Loucy (cell line): Measurements from ENCODE around the gene CELF2.

Source experiments
- CTCF ChIP-seq: fragments of 200-600 bp; sonication (generic); conservative IDR thresholded peaks from 2 replicates; pipeline ENCODE4 v1.5.1; 2014; ENCODE audit warnings: mild to moderate bottlenecking, antibody characterized with exemption, low read length
- EZH2phosphoT487 ChIP-seq: fragments of 200-600 bp; IDR thresholded peaks from 2 replicates; pipeline ENCODE4 v1.6.1; 2018; ENCODE audit warnings: antibody characterized with exemption, mild to moderate bottlenecking, moderate library complexity, borderline replicate concordance

- TF ChIP-seq CTCF (no peak), EZH2phosphoT487 (no peak)
Measured at GRCh38 chr10:11337516-11337915, 319.8 kb downstream of the CELF2 start.
